ENCODE results near the gene C7.
"Not testable (repeated sequence)": the region's sequence is repeated elsewhere in the genome, so short reads cannot be mapped to it uniquely, and the experiment has no call there.

C7 gene

DNA sequence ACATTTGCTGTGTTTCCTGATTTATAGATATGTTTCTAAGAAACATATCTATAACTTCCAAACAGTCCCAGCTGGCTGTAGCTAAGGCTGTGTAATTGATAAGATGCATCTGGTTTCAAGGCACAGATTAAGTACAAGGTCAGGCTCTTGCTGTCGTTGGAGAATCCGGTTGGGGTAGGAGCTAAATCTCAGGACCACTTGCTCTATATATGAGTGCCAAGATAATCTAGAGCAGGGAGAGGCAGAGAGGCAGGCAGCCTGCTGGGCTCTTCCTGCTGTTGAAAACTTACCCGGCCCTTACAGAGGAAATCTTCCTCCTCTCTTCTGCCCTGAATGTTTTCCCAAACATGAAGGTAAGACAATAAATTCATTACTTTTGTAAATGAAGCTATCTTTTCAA lies at the start of gene C7:
C7 (plus strand) TSS at position 234 of the 400 bp plus-strand sequence; CDS start at position 348, 114 bp downstream.
- no peak for DNase-seq

DNA sequence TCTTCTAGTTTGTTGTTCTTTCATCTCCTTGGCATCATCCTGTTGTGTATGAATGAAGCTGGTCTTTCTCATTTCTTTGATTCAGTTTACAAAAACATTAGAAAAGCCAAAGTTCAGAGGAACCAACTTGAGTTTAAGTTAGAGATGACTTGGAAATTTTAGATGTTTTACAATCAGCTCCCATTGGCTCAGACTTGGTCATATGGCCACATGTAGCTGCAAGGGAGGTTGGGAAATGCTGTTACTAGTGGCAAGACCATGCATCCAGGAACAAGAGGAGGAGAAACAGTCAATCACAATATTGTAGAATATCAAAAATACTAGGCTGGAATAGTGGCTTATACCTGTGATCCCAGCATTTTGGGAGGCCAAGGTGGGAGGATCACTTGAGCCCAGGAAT lies 48.6 kb upstream of the C7 start:
- DNase-seq: no peak

DNA sequence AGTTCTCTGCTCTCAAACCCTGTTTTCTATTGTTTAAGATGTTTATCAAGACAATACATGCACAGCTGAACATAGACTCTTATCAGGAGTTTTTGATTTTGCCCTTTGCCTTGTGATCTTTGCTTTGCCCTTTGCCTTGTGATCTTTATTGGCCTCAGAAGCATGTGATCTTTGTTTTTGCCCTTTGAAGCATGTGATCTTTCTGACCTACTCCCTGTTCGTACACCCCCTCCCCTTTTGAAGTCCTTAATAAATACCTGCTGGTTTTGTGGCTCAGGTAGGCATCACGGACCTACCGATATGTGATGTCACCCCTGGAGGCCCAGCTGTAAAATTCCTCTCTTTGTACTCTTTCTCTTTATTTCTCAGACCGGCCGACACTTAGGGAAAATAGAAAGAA lies 44.3 kb upstream of the C7 start:
- DNase-seq: not testable (repeated sequence)

DNA sequence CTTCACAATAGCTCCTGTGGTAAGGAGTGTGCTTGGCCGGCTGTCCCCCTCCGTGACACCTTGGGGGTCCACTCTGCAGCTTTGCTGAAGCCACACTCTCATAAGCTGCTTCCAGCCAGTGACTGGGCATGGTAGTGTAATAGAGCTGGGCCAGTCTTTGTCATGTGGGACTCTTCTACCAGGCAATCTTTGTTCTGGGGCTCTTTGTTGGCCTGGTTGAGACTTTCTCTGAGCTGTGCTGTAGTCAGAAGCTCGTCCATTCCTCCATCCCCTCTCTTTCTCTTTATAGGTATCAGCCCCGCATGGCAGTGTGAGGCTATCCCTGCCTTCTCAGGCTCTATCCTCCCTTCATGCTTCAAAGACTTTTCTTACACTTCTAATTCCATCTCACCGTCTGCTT lies 42.5 kb upstream of the C7 start:
- DNase-seq: no peak

DNA sequence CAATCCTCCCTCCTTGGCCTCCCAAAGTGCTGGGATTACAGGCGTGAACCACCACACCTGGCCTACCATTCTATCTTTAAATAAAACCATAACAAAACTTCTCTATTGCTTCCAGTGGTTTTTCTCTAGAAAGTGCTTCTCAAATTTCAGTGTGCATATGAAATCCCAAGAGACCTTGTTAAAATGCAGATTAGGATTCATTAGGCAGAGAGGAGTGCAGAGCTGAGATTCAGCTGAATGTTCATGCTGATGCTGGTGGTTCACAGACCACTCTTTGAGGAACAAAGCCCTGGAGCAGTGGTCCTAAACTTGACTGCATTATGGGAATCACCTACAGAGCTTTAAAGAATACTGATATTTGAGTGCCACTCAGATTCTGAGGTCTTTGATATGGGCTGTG lies 39.9 kb upstream of the C7 start:
- no peak for DNase-seq

DNA sequence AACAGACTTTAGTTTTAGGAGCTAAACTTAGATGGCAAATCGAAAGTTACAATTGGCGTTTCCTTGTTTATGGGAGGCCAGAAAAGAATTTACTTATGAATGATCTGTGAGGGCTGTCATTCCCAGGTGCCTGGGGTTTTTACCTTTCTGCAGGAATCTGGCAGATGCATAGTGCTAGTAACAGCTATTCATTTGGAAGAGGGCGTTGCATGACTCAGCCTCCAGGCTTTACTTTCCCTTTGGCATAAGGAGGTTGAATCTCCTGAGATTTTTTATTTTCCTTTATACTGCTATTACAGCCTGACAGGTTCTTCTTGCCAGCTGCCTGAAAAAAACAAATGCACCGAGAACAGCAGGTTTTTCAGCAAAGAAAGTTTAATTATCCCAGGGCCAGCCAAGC lies 38.1 kb upstream of the C7 start:
- no peak for DNase-seq

DNA sequence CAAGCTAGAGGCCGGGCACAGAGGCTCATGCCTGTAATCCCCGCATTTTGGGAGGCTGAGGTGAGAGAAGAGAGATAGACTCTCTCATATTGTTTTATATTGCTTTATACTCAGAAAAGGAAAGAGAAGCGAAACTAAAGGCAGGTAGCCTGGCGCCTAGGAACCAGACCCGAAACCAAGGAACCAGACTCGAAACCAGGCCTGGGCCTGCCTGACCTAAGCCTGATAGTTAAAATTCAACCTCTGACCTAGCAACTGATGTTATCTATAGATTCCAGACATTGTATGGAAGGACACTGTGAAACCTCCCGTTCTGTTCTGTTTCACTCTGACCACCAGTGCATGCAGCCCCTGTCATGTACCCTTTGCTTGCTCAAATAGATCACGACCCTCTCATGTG lies 37.0 kb upstream of the C7 start:
- DNase-seq: not testable (repeated sequence)

DNA sequence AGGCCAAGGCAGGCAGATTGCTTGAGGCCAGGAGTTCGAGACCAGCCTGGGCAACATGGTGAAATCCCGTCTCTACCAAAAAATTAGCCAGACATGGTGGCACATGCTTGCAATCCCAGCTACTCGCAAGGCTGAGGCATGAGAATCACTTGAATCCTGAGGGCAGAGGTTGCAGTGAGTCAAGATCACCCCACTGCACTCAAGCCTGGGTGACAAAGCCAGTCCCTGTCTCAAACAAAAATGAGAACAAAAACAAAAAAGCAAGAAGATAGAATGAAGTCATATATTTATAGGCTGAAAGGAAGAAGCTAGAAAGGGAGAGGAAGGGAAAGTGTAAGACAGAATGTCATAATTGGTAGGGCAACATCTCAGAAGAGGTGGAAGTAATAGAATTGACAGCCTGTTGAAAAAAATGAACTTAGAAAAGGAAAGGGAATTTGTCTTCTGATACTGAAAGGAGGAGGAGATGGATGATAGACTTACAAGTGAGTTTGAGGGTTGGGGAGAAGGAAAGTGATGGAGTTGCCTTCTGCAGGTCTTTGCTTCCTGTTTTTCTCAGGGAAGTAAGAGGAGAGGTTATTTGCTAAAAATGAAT lies 35.9 kb upstream of the C7 start:
- no peak for DNase-seq

DNA sequence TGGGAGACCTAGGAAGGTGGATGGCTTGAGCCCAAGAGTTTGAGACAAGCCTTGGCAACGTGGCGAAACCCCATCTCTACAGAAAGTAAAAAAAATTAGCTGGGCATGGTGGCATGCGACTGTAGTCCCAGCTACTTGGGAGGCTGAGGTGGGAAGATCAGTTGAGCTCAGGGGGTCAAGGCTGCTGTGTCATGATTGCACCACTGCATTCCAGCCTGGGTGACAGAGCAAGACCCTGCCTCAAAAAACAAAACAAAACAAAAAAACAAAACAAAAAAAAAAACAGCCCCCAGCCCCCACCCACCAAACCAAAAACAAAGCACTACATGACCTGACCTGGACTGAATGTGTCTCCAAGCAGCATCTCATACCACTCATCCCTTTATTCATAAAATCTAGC lies 33.3 kb upstream of the C7 start:
- DNase-seq: no peak

DNA sequence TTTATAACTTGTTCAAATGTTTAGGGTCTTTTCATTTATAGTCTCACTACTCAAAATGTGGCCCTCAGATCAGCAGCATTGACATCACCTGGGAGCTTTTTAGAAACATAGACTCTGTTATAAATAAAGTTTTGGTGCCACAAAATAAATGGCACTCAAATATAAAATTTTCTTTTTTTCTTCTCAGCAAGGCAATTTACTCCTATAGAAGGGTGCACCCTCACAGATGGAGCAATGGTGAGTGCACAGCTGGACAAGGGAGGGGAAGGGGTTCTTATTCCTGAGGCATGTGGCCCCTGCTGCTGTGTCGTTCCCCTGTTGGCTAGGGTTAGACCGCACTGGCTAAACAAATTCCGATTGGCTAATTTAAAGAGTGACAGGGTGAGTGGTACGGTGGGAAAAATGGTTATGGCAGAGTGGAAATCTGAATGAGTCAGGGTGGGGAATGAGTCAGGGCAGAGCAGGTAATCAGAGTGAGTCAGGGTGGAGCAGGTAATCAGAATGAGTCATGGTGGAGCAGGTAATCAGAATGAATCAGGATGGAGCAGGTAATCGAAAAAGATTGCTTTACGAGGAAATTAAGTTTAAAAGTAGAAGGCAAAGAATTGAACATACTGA lies 31.8 kb upstream of the C7 start:
- DNase-seq: no peak

DNA sequence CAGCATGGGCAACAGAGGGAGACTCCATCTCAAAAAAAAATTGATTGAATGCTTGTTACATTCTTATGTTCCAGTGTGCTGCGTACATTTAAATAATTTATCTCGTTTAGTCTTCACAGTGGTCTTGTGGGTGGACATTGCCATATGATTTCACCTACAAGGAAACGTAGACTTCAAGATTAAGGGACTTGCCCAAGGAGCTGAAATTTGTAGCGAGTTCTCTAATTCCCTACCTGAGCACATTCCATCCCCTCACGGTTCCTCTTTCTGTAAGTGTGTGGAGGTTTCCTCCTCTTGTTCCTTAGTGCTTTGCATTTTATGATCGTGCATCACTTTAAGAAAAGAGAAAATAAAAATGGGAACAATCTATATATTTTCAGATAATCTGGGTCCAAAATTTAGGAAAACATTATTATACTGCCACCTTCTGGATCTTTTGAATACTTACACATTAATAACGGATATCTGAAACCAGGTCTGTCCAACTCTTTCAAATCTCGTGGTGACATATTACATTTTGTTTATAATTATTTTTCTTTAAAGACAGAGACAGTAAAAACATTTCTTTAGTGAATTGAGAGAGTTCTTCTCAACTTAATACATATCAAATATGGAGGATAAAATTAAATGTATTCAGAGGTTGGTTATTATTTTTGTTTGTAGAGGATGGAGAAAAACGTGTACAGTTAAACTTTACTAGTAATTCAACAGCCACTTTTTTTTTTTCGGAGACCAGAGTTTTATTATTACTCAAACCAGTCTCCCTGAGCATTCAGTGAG lies 29.9 kb upstream of the C7 start:
- peak; percentile 8 for DNase-seq

DNA sequence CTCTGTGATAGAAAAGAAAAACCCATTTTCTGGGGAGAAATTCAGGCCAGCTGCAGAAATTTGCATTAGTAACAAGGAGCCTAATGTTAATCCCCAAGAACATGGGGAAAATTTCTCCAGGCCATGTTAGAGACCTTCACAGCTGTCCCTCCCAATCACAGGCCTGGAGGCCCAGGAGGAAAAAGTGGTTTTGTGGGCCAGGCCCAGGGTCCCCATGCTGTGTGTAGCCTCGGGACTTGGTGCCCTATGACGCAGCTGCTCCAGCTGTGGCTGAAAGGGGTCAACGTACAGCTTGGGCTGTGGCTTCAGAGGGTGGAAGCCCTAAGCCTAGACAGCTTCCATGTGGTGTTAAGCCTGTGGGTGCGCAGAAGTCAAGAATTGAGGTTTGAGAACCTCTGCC lies 27.0 kb upstream of the C7 start:
- no peak for DNase-seq

DNA sequence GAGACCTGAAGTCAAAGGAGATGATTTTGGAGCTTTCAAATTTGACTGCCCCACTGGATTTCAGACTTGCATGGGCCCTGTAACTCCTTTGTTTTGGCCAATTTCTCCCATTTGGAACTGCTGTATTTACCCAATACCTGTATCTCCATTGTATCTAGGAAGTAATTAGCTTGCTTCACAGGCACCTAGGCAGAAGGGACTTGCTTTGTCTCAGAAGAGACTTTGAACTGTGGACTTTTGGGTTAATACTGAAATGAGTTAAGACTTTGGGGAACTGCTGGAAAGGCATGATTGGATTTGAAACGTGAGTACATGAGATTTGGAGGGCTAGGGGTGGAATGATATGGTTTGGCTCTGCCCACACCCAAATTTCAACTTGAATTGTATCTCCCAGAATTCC lies 26.2 kb upstream of the C7 start:
- not testable (repeated sequence) for DNase-seq

DNA sequence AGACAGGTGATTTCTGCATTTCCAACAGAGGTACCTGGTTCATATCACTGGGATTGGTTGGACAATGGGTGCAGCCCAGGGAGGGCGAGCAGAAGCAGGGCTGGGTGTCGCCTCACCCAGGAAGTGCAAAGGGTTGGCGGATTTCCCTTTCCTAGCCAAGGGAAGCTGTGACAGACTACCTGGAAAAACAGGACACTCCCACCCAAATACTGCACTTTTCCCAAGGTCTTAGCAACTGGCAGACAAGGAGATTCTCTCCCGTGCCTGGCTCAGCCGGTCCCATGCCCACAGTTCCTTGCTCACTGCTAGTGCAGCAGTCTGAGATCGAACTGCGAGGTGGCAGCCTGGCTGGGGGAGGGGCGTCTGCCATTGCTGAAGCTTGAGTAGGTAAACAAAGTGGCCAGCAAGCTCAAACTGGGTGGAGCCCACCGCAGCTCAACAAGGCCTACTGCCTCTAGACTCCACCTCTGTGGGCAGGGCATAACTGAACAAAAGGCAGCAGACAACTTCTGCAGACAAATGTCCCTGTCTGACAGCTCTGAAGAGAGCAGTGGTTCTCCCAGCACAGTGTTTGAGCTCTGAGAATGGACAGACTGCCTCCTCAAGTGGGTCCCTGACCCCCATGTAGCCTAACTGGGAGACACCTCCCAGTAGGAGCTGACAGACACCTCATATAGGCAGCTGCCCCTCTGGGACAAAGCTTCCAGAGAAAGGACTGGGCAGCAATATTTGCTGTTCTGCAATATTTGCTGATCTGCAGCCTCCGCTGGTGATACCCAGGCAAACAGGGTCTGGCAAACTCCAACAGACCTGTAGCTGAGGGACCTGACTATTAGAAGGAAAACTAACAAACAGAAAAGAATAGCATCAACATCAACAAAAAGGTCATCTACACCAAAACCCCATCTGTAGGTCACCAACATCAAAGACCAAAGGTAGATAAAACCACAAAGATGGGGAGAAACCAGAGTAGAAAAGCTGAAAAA lies 13.6 kb upstream of the C7 start:
- not testable (repeated sequence) for DNase-seq

DNA sequence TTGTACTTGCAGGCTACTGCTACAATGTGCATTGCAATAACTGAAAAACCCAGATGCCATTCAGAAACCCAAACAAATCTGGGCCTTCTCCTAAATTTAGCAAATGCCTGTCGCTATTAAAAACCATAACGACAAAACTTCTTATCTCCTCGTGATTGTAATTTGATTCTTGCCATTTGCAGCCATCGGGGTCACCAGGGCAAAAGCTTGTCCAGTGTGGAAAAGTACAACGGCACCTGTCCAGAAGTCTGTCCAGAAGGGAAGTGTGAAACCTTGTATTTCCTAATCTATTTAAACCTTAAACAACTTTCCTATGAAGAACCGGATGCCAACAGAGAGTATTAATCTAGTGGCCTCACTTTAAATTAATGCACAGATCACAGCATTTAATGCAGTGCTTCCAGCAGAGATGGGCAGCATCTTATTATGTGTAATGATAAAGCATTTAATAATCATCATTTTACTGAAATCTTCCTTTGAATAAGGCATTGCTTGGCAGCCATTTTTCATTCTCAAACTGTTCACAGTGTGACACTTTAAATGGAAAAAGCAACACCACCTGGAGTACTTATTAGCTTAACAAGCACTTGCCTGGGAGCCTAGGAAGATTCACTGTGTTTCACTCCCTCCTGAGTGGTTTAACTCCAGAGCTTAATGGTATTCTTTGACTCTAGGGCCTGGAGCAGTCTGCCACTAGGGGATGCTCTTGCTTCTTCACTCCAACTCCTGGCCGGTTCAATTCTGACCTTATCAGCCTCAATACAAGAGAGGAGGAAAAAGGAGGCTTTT lies 4.9 kb upstream of the C7 start:
- peak; percentile 3 for DNase-seq

DNA sequence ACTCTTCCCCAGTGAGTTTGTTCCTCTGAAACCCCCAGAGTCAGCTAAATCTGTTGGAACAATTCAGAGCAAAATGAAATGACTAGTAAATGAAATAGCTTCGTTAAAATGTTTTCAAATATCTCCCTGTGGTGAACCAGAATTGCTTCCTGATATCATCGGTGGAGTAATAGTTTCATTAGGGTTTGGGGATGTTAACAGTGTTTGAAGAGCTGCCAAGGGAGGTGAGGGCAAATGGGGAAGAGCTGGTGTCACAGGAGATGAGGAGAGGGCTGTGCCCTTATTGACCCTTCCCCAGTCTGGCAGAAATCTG lies 4.3 kb upstream of the C7 start:
- DNase-seq: no peak

DNA sequence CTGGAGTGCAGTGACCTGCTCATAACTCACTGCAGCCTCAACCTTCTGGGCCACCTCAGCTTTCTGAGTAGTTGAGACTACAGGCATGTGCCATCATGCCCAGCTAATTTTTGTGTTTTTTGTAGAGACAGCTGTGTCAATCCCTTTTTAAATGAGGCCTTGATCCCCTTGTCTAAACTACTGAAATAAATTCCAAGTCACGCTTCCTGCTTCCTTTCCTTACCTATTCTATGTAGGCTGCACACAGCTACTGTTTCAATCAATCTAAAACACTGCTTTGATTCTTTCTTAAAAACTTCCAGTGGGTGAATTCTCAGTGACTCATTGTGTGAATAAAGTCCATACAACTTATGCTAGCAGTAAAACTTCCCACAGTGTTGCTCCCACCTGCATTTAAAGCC lies 2.9 kb upstream of the C7 start:
- no peak for DNase-seq

DNA sequence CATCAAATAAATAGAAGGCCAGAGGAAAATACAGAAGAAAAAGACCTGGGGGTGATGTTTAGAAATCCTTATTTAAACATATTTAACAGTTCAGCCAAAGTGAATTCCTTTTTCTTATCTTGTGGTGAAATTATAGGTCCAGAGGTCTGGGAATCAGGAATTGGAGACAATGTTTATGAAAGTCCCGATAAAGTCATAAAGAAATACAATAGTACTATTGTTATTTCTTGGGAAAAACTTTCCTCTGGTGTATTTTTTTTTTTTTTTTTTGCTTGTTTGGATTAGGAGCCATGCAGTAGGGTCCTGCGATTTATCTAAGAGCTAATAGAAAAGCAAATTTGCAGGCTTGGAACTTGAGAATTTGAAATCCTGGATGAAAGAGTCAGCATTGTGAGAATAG lies 426 bp downstream of the C7 start:
- DNase-seq: no peak

DNA sequence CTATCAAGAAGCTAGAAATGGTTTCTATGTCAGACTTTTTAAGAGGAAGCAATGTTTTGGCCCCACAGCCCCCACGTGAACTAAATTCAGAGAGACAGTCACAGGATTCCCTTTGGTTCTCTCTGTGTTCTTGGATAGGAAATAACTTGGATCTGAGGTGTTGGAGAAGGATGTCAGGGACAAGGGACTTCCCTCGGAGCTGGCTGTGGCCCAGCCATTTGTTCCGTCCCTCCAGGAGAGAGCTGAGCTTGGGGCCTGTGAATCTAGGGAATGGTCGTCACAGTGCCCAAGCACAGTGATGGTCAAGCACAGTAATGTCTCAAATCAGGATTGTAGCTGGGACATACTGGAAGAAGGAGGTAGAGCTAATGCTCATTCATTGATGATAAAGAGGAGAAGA lies 2.0 kb downstream of the C7 start:
- no peak for DNase-seq

DNA sequence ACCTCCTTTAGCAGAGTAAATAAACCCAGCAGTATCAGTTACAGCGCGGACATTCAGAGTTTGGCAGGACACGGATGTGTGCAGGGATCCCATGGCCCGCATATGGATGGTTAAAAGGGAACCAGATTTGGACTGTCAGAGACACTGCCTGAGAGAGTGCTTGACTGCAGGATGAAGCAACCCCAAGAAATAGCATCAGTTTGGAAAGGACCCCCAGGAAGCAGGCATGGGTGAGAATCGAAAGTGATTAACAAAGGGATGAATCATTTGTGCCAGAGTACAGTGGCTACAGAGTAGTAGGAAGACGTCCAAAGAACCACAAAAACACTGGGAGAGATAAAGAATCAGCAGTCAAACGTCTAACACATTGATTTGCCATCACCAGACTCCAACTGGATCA lies 5.5 kb downstream of the C7 start:
- no peak for DNase-seq

DNA sequence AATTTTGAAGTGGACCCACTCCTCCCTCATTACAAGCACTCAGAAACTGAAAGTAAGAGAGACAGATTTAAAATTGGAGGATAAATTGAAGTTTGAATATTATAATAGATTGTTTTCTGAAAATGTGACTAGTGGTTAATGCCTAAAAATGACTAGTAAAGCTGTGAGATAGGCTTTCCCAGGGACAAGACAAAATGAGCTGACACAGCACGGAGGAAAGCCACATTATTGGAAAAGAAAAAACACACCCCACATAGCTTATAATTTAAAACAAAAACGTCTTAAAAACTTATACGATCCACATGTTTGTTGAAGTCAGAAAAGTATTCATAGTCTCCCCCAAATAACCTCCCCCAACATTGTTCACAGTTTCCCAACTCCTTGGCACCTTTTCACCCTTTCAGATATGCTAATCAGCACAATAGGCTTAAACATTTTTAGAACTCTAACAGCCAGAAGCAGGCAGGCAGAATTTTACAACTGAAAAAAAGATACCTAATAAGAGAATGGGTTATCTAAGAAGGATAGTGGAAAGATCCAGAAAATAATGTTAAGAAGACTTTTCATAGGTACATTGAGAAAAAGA lies 6.1 kb downstream of the C7 start:
- no peak for DNase-seq

DNA sequence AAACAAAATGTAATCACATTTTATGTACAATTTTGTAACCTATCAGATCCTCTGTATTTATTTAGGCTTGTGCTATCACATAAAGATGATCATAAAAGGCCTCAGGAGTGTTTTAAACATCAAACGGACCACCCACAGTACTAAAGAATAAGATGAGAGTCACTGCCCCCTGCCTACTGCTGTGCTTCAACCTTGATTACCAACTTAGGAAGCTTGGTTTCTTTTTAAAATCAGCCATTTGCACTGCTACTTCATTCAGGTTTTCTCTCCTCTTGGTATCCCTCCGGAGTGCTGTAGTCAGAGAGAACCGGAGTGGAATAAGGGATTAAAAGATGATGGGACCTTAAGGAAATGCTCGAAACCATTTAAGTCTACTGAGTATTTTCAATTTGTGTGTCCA lies 6.9 kb downstream of the C7 start:
- no peak for DNase-seq

Data from NCI-H2171 (cell line).